SK-N-SH (cell line): Measurements from ENCODE around the gene COL20A1.

Experiments used
- CTCF ChIP-seq: fragments of 200-600 bp; sonication (generic); IDR thresholded peaks from 2 replicates; pipeline ENCODE4 v1.6.1; 2017; ENCODE audit warnings: antibody characterized with exemption, mild to moderate bottlenecking, moderate library complexity
- GABPA ChIP-seq: IDR thresholded peaks from 2 replicates; pipeline ENCODE4 v1.4.0; 2012; ENCODE audit warnings: low read depth, mild to moderate bottlenecking
- POLR2AphosphoS5 ChIP-seq: IDR thresholded peaks from 2 replicates; pipeline ENCODE4 v1.6.1; 2012; ENCODE audit warnings: low read depth, low read length
- REST ChIP-seq: IDR thresholded peaks from 2 replicates; pipeline ENCODE4 v1.6.1; 2012; ENCODE audit warnings: mild to moderate bottlenecking, low read depth, low read length, moderate library complexity
- TCF12 ChIP-seq: IDR thresholded peaks from 2 replicates; pipeline ENCODE4 v1.4.0; 2012
- USF1 ChIP-seq: IDR thresholded peaks from 2 replicates; pipeline ENCODE4 v1.4.0; 2012; ENCODE audit warnings: low read depth, borderline replicate concordance
- USF2 ChIP-seq: fragments of 150-350 bp; IDR thresholded peaks from 2 replicates; pipeline ENCODE4 v1.6.1; 2017; ENCODE audit warnings: antibody characterized with exemption, low read length, low read depth, borderline replicate concordance

- TF ChIP-seq USF1 (no peak), GABPA (no peak), TCF12 (no peak), CTCF (no peak), REST (no peak), USF2 (no peak), POLR2AphosphoS5 (no peak)
Observed at GRCh38 chr20:63281742-63282665, 11.0 kb upstream of the COL20A1 start.
